GM18508 (cell line): ENCODE results near the gene SH3GLB2.
"Not testable (repeated sequence)": the region's sequence is repeated elsewhere in the genome, so short reads cannot be mapped to it uniquely, and the experiment has no call there.

Experiments
- ATAC-seq: cut with Tn5 transposase; IDR thresholded peaks from one replicate; pipeline ENCODE4 v1.9.1; 2021; ENCODE audit warnings: moderate number of reproducible peaks; ENCODE audit not compliant: insufficient read depth, unreplicated experiment

The SH3GLB2 gene

GRCh38 chr9:129004173-129004572 is 24.0 kb downstream of the SH3GLB2 start:
- ATAC-seq, result not testable (repeated sequence)

GRCh38 chr9:129002992-129003391 is 25.1 kb downstream of the SH3GLB2 start:
- no peak for ATAC-seq

GRCh38 chr9:129001504-129002325 is 26.4 kb downstream of the SH3GLB2 start:
- ATAC-seq, result no peak

GRCh38 chr9:128999581-129000206 is 28.4 kb downstream of the SH3GLB2 start:
- no peak for ATAC-seq

- ATAC-seq, result no peak
Observed at GRCh38 chr9:128998462-128998861, 29.7 kb downstream of the SH3GLB2 start.

GRCh38 chr9:128995791-128996190 is 32.3 kb downstream of the SH3GLB2 start:
- ATAC-seq, result no peak

GRCh38 chr9:128992995-128993394 is 35.1 kb downstream of the SH3GLB2 start:
- ATAC-seq, result no peak

- ATAC-seq, result no peak
Observed at GRCh38 chr9:128987805-128988204, 40.3 kb downstream of the SH3GLB2 start.

GRCh38 chr9:128986671-128987070 is 41.5 kb downstream of the SH3GLB2 start:
- no peak for ATAC-seq

GRCh38 chr9:128983536-128983935 is 44.6 kb downstream of the SH3GLB2 start:
- ATAC-seq, result no peak

- ATAC-seq, result no peak
Observed at GRCh38 chr9:128979111-128979510, 49.0 kb downstream of the SH3GLB2 start.

- no peak for ATAC-seq
Observed at GRCh38 chr9:128972956-128973355, 55.2 kb downstream of the SH3GLB2 start.

- ATAC-seq, result no peak
Observed at GRCh38 chr9:128969491-128969890, 58.6 kb downstream of the SH3GLB2 start.

- not testable (repeated sequence) for ATAC-seq
Observed at GRCh38 chr9:128961403-128961802, 66.7 kb downstream of the SH3GLB2 start.
